GM18520 (cell line): ENCODE data around the gene TES.

Experiments
- ATAC-seq: cut with Tn5 transposase; IDR thresholded peaks from one replicate; pipeline ENCODE4 v1.9.1; 2021; ENCODE audit not compliant: unreplicated experiment

Gene TES

DNA sequence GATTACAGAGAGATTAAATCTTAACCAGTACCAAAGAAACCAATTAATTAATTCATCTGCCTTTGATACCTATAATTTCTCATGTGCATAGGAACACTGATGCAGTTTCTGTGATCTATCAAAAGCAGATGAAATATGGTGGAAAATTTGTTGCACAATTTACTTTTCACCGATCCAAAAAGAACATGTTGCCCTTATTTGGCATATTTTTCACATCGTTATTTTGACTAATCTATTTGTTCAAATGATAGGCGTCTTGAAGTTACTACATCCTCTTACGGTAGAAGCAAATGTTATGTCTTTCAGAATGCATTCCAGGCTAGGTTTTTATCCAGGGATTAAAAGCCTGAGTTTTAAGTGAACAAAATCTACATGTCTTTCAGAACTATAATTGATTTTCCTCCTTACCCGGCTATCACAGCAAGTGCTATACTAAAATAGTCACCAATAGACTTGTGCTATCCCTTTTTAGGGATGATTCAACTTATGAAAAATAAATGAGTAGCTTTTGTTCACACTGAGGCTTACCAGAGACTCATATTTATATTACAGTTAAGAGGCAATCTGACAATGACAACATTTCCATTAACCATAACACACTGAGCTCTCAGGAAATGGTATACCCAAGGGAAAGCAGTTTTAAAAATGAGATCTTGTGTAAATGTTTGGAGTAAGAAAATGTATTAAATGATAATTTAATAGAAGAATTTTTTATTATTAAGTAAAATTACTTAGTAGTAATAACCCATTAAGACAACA is 16.8 kb upstream of the TES start:
- ATAC-seq = no peak

DNA sequence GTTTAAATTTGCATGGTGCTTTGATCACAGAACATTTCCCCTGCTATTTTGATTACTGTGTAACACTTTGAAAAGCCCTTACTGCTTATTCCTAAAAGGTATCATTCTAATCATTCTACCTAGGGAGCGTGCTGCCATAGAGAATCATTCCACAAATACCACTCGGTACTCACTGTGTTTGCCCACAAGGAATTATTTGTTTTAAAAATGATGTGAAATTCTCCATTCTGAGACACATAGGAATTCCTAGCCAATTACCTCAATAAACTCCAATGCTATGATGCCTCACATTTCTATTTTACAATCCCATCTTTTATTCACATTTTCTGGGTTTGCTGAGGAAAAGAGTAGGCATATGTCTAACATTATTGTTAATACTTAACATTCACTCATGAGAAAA is 16.2 kb upstream of the TES start:
- no peak for ATAC-seq

DNA sequence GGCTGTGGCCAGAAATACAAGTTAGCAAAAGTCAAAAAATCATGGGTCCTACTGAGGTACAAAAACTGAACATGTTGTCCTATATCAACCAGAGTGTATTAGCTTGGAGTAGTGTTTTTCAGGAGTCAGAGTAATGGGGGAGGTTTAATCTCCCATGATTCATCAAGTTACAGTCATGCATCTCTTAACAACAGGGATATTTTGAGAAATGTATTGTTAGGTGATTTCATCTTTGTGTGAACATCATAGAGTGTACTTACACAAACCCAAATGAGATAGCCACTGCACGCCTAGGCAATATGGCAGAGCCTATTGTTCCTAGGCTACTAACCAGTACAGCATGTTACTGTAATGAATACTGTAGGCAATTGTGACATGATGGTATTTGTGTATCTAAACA is 14.9 kb upstream of the TES start:
- ATAC-seq = no peak

DNA sequence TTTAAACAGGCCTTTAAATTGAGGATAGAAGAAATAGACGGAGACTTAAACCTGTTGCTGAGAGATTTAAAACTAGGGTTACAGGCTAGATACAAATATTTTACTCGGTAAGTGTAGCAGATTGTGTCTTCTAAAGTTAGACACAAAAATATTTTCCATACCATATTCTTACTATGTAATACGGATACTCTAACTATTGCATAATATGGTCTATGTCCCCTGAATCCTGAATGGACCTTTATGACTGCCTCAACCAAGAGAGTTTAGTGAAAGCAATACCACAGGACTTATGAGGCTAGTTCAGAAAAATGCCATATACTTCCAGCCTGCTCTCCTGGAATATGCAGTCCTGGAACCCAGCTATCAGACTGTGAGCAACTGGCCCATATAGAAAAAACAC is 13.4 kb upstream of the TES start:
- no peak for ATAC-seq

DNA sequence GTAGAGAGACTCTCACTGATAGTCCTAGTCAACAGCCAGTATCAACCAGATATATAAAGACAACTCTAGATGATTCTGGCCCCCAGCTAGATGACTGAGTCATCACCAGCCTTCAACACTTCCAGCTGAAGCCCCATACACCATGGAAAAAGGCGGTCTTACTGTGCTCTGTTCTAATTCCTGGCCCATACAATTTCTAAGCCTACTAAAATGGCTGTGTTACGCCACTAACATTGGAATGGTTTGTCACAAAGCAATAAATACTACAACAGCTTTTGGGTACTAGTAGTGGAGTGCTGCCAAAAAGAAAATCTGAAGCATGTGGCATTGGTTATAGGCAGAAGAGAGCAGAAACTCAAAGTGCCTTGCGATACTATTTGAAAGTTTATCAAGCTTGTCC is 13.0 kb upstream of the TES start:
- ATAC-seq = no peak

DNA sequence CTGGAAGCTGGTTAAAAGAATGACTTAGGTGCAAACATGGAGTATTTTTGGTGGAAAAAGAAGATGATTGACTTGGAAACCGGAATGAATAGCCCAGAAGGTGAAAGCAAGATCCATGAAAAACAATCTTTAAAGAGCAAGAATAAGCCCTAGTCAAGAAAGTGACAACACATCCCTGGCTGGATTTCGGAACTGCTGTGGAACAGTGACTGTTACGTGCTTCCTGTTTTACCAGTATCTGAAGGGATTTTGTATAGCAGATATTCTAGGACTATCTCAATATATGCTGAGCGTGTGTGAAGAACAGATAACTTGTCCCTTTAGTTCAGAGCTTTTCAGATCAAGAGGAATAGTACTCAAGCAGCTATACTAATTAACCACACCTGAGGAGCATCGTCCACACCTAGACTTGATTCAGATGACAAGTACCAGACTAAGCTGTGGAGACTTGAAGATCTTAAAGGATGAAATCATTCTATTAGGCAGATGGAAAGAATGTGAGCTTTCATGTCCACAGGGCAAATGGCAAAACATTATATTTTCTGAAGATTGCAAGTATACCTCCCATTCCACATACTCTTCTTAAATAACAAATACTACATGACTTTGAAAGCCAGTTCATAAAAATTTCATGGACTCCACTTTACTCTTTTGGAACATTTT is 11.5 kb upstream of the TES start:
- ATAC-seq = no peak

DNA sequence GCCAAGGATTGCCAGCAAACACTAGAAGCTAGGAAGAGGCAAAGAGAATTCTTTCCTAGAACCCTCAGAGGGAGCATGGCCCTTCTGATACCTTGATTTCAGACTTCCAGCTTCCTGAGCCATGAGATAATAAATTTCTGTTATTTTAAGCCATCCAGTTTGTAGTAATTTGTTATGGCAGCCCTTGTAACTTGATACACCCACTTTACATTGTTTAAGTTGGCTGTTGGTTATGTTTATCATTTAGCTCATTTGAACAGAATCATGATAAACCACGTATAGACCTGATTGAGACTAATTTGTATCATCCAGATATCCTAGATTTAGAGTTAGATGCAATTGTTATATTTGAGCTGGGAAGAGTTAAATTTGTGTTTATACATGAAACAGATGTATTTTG is 9.4 kb upstream of the TES start:
- no peak for ATAC-seq

DNA sequence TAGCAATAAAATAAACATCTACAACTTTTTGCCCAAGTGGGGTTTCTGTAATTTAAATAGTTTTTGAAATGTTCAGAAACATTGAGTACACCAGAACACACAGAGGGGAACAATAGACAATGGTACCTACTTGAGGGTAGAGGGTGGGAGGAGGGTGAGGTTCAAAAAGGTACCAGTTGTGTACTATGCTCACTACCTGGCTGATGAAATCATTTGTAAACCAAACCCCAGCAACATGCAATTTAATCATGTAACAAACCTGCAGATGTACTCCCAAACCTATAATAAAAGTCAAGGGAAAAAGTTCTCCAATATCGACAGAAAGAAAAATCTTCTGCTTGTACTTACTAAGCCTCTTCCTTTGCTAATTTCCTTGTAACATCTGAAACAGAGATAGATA is 4.2 kb upstream of the TES start:
- no peak for ATAC-seq

DNA sequence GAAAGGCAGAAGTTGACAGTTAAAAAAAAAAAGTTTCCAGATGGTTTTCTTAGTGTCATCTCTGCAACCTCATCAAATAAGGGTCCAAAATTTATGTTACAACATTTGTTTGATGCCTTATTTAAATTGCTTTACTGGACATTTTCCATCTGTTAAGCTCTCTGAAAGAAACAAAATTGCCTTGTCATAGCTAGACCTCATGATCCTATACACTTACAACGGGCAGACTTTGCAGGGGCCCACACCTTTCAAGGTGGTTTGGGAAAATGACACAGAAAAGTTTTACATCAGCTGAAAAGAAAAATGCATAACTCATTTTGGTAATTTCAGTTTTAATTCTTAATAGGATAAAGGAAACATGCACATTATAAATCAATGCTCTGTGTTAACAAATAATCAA is 1.4 kb upstream of the TES start:
- no peak for ATAC-seq

DNA sequence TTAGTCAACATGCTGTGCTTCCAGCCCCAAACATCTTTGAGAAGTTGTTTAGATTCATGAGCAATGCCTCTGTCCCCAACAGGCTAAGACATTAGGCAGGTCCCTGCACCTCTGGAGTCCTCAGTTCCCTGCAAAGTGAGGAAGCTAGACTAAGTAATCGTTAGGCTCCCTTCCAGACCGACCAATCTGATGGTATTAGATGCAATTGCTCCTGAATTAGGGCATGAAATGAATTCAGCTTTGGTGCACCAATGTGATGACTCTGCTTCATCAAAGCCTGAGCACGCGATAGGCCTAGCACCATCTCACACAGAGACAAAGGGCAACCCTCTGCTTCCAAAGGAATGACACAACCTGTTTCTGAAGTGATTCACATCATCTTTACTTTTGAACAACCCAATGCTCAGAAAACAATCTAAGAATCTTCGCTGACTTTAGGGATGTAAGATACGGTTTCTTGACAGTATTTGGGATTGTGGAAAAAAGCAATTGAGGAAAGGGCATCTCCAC is 723 bp upstream of the TES start:
- ATAC-seq = no peak

DNA sequence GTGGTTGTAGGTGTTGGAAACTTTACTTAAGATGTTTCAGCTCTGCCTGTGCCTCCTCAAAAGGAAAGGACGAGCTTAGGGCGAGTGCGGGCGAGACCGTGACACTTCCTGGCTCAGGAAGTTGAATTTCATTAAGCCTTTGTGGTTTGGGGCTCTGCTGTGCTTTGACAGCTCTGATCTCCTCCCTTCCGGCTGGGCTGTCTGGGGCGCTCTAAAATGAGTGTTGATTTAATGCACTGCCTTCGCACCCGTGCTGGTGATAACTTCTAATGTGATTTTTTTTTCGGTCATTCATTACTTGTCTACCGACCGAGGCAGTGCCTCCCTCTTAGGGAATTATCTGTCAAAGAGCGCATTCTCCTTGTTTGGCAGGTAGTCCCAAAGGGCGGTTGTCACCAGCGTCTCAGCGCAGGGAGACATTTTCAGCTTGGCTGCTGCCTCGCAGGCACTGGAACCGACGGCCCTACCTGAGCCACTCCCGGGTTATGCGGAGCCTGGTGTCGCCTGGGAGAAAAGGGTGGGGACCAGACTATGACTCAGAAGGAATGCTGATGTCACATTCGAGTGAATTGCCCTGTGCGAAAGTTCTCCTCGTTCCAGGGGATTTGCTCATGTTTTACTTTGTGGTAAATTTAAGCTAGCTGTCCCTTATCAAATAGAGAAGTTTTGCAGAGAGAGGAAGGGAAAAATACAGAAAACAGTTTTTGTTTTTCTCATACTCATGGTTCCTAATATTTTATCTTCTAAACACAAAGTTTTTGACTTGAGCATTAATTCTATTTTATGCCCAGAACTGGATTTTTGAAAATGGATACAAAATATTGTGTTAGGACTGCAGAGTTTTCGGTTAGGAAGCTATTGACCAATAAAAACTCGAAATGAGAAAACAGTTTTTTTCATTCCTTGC is 920 bp downstream of the TES start:
- peak; percentile 40 for ATAC-seq

DNA sequence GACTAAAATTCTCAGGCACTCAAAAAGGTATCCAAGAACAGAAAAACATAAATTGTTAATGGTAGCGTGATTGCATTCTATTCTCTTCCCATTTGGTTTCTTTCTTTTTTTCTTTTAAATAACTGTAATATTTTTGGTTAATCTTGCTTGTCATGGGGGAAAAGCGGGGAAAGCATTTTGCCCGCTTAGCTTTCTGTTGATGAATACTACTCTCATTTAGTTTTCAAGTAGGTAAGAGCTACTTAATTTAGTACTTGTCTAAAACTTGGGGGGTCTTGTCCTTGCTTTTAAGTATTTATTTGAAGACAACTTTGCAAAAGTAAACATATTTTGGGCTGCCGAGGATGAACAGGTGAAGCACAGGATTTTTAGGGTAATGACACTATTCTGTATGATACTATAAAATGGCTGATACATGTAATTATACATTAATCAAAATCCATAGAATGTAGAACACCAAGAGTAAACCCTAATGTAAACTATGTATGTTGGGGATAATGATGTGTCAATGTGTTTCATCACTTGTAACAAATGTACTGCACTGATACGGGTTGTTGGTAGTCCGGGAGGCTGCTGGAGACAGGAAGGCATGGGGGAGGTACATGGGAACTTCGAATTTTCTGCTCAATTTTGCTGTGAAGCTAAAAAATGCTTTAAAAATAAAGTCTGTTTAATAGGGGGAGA is 1.7 kb downstream of the TES start:
- ATAC-seq = no peak

DNA sequence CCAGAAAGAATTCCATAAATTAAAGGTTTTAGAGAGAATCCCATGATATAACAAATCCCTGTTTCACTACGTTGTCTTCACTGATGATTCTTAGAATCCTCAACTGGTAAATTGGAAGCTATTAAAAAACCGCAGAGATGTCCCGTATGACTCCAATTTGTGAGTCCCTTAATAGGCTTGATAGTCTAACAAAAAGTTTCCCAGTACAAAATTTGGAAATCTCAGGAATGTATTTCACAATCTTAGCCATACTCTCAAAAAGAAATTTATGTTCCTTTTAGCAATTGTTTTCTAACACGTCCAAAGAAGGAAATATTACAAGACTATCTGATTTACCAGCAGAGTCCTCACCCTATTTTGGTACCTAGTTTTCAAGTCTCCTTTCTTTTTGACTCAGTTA is 2.5 kb downstream of the TES start:
- ATAC-seq = no peak

DNA sequence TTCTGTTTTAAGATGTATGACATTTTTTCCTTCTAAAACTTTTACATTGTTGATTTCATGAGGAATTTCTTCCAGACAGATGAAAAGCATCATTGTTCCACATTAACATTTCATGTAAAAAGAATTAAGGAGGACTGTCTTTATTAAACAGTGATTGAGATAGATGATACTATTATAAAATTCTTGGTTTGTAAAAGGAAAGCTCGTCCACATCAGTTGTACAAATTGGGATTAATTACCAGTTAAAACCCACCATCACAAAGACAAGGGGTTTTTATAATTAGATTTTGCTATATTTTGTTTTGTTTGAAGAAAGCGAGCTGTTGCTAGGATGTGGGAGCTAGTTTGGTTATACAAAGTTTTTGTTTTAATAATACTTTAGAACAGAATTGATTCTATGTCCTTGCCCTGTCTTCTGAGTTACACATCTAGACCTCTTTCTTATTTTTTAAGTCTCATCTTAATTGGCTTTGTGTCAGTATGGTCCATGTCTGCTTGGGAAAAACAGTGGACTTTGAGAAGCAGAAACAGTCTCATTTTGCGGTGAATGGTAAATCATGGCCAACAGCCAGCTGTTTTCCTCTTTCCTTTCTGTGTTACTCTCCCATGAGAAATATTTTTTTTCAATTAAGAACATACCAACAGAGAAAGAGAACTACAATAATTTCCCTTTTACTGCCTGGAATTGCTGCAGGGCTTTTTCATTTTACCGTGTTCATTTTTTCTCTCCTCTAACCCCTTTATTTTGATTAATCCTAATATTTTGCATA is 3.2 kb downstream of the TES start:
- no peak for ATAC-seq

DNA sequence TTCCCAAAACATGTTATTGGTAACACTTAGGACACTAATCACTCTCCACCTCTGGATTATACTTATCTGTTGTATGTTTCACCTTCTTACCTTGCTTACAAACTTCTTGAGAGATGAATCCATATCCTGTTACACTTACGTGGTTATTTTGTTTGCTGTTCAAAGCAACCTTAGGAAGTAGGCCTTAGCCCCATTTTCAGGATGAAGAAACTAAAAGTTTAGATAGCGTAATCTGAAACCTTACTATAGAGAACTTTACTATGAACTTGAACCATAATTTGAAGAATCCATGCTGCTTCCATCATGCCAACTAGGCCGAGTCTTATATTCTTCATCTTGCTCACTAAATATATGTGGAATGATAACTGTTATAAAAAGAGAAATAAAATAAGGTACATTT is 4.6 kb downstream of the TES start:
- ATAC-seq = no peak

DNA sequence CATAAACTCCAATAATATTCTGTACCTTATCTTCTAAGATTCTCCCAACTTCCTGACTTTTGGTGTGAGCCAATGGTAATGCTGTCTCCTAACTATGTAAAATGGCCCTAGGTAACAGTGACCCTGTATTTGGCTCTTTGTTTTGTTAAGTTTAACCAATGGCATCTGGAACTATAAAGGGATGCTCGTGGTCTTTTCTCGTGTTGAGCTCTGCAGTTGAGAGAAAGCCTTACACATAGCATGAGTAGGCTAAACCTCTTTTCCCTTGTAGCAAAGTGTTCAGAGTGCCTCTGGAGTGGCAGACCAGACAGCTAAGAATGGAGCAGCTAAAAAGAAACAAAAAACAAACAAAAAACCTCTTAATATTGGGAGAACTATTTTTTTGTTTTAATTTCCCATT is 5.2 kb downstream of the TES start:
- no peak for ATAC-seq

DNA sequence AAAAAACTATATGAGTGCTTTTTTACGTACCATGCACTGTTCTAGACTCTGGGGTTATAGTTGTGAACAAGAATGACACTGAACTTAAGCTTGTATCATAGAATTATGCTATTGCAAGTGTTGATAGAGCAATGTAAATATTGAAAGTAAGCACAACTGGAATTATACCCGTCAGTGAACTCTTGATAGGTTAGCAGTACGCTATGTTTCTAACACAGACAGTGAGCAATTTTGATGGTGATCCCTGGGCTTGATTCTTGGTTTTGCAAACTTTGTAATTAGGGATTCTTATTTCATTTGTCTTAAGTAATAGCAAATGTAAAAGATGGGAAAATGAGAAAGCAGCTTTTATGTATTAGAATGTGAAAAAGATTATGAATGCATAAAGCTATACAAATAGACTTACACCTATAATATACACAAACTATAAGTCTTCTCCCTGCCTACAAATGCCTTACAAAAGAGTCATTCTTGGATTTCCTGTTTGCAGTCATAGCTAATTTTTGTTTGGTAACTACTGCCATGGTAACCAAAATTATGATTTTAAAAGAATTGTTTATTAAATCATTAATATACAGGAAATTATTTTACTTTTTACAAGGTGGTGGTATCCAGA is 6.7 kb downstream of the TES start:
- ATAC-seq = no peak

DNA sequence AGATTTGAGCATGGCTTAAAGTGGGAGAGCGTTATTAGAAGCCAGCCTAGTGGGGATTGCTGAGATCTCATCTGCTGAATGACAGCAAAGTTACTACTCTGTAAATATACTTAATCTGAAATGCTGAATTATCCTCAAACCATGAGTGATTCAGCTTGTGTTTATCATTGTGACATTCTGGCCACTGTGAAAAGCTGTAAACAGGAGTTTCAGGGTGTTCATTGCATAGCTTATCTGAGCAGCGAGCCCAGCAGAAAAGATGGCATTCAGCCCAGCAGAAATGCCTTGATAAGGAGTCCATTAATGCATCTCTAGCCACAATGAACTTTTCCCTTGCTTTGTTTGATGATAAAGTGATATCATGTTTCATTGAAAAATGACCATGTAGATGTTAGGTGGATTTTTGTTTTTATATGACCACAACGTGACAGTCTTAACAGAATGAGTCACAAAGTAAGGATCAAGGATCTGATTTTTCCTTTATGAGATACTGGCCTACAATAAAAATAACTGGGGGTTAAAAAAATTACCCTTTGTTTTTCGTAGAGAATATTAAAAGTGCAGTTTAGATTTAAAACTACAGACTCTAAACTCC is 7.8 kb downstream of the TES start:
- no peak for ATAC-seq

DNA sequence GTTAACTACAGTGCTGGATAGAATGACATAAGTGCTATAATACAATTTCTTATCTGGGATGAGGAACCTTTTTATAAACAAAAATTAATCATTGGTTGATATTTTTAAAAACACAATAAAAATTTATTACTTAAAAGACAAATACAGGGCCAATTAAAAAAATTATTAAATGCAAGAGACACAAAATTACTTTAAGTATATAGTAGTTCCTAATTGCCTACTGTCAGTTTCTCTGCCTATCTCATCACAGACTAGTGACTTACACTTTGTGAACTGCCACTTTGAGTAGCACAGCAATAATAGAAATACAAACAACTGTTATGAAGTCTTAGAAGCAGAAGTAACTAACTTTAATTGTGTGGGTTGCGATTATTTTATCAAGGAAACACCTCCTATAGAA is 8.4 kb downstream of the TES start:
- no peak for ATAC-seq

DNA sequence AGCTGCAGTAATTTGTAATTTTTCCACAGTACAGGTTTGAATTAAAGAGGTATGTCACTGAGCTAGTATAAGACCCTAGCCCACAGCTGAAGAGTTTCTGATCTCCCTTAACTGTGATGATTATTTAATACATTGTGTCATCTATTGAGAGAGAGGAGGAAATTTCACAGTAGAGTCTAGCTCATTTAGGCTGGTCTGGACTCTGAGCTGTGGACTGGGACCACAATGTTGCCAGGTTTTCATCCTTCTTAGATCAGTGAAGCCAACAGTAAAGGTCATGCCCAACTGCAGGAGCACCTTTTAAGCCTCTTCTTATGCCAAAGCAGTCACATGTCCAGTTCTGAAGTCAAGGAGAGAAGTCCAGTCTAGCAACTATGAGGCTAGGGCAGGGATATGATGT is 8.9 kb downstream of the TES start:
- ATAC-seq = no peak
